ENCODE measurements around the gene C17orf67. TPM values are rescaled to one million over a fixed set of nuclear protein-coding genes. Genes with fewer than 3 reads are reported as not detected.

C17orf67 gene, protein sequence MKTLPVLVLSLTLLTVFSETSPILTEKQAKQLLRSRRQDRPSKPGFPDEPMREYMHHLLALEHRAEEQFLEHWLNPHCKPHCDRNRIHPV
- 1.0 TPM for total RNA-seq

DNA sequence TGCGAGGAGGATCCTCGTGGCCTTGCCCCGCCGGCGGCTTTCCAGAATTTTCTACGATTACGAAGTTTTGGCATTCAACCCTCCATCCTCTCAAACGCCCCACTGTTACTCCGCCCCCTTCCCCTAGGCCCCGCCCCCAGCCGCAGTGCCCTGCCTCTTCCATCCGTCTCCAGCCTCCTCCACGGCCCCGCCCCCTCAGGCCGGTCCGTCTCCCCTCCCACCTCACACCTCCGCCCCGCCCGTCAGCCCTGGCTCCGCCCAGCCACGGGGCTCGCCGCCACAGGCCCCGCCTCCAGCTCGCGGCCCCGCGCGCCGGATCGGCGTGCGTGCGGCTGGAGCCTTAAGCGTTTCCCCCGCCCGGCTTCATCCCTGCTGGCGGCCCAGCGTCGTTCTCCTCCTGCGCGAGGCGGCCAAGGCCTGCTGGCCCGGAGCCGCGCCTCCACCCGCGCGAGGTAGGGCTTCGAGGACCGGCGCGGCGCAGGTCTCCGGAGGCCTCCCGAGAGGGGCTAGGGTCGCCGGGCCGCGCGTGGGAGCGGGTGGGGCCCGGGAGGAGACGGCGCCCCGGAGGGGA lies at the start of gene C17orf67, which contains the start of gene DGKE:
C17orf67 (minus strand) TSS at position 112 of the 571 bp plus-strand sequence. CDS start 18,110 bp downstream, outside the sequence.
DGKE (plus strand) TSS at position 343 of the 571 bp plus-strand sequence. CDS start 645 bp downstream, outside the sequence.
- peak within 1 kb of the TSS; percentile 60 to 76 (median 74) for H3K9ac ChIP-seq (ENCODE audit: low read depth in 1 of 3, low read length in 3 of 3)
- no peaks in the 10 kb centered on the region for H3K36me3 ChIP-seq (ENCODE audit: control insufficient read depth in 3 of 3, insufficient read depth in 3 of 3, low read length in 3 of 3)
- no peaks in the 10 kb centered on the region for H3K9me3 ChIP-seq (ENCODE audit: control insufficient read depth in 3 of 3, low read length in 3 of 3)
- H3K27ac ChIP-seq (ENCODE audit: low read depth, low read length), result no peak within 1 kb of the TSS
- H3K27me3 ChIP-seq (ENCODE audit: control insufficient read depth in 3 of 3, insufficient read depth in 3 of 3, low read length in 3 of 3), result peaks cover 0 to 10% (median 7%) of the 10 kb centered on the region in 3 donors
- peaks cover 12 to 22% (median 17%) of the 10 kb centered on the region in 3 donors for H3K4me1 ChIP-seq (ENCODE audit: control insufficient read depth in 3 of 3, insufficient read depth in 3 of 3, low read length in 3 of 3)
- peak within 1 kb of the TSS; percentile 72 to 79 (median 78) for H3K4me3 ChIP-seq (ENCODE audit: low read length in 3 of 3)

DNA sequence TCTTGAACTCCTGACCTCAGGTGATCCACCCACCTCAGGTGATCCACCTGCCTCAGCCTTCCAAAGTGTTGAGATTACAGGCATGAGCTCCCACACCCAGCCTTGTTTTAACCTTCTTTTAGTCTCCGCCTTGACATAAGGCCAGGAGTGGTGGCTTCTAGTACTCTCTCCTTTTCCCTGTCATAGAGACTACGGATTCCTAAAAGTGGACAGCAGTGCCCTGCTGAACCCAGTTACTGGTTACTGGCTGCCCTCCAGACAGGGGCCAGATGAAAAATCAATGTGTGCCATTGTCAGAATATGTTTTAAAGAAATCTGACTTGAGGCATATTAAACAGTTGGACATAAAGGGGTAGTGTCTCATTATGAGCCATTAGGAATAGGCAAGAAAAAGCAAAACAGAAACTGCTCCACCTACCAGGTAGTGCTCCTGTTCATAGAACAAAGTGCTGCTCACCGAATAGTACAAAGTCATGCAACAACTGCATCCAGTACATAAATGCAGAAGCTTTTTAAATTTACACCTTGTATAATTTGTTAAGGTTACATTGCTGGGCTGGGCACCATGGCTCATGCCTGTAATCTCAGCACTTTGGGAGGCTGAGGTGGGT lies 48.1 kb upstream of the C17orf67 start:
- peaks cover 0 to 10% (median 2%) of the 10 kb centered on the region in 3 donors for H3K4me1 ChIP-seq (ENCODE audit: control insufficient read depth in 3 of 3, insufficient read depth in 3 of 3, low read length in 3 of 3)
- no peak overlapping the region for H3K4me3 ChIP-seq (ENCODE audit: low read length in 3 of 3)
- no peaks in the 10 kb centered on the region for H3K27me3 ChIP-seq (ENCODE audit: control insufficient read depth in 3 of 3, insufficient read depth in 3 of 3, low read length in 3 of 3)
- H3K27ac ChIP-seq (ENCODE audit: low read depth, low read length), result no peak overlapping the region
- H3K9ac ChIP-seq (ENCODE audit: low read depth in 1 of 3, low read length in 3 of 3), result peak overlapping the region in 1 of 3 donors; percentile 33
- H3K9me3 ChIP-seq (ENCODE audit: control insufficient read depth in 3 of 3, low read length in 3 of 3), result no peaks in the 10 kb centered on the region
- peaks cover 0 to 5% (median 0%) of the 10 kb centered on the region in 3 donors for H3K36me3 ChIP-seq (ENCODE audit: control insufficient read depth in 3 of 3, insufficient read depth in 3 of 3, low read length in 3 of 3)

DNA sequence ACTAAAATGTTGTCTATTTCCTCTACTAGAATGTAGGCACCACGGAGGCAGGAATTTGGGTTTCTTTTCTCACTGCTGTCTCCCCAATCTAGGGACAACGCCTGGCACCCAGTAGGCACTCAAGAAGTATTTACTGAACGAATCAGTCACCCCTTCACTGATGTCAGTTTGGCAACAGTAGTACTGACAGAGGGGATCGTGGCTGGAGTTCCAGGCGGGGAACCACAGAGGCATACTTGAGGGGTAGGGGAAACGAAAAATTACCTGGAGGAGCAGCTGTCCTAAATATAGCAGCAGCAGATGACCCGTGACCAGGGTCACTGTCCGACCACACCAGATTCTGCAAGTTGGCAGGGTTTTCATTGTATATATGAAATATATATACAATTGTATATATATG lies 46.9 kb upstream of the C17orf67 start:
- H3K9ac ChIP-seq (ENCODE audit: low read depth in 1 of 3, low read length in 3 of 3), result no peak overlapping the region
- no peak overlapping the region for H3K4me3 ChIP-seq (ENCODE audit: low read length in 3 of 3)
- peaks cover 0 to 10% (median 2%) of the 10 kb centered on the region in 3 donors for H3K4me1 ChIP-seq (ENCODE audit: control insufficient read depth in 3 of 3, insufficient read depth in 3 of 3, low read length in 3 of 3)
- H3K27me3 ChIP-seq (ENCODE audit: control insufficient read depth in 3 of 3, insufficient read depth in 3 of 3, low read length in 3 of 3), result no peaks in the 10 kb centered on the region
- no peak overlapping the region for H3K27ac ChIP-seq (ENCODE audit: low read depth, low read length)
- H3K9me3 ChIP-seq (ENCODE audit: control insufficient read depth in 3 of 3, low read length in 3 of 3), result no peaks in the 10 kb centered on the region
- H3K36me3 ChIP-seq (ENCODE audit: control insufficient read depth in 3 of 3, insufficient read depth in 3 of 3, low read length in 3 of 3), result peaks cover 0 to 3% (median 0%) of the 10 kb centered on the region in 3 donors

DNA sequence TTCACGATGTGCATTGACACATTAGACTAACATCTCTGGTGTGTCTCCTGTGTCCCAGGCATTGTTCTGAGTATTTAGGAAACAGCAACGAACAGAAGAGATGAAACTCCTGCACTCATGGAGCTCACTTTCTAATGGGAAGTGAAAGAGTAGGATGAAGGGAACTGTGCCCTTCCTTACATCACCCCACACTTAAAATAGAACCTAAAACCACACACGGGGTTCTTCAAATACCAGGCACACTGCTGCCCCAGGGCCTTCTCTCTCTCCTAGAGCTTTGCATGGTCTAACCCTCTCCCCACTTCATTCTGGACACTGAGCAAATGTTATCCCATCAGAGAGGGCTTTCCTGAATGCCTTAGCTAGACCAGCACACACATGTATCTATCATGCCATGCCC lies 46.4 kb upstream of the C17orf67 start:
- no peaks in the 10 kb centered on the region for H3K9me3 ChIP-seq (ENCODE audit: control insufficient read depth in 3 of 3, low read length in 3 of 3)
- H3K9ac ChIP-seq (ENCODE audit: low read depth in 1 of 3, low read length in 3 of 3), result no peak overlapping the region
- H3K36me3 ChIP-seq (ENCODE audit: control insufficient read depth in 3 of 3, insufficient read depth in 3 of 3, low read length in 3 of 3), result peaks cover 0 to 3% (median 0%) of the 10 kb centered on the region in 3 donors
- H3K27ac ChIP-seq (ENCODE audit: low read depth, low read length), result no peak overlapping the region
- no peaks in the 10 kb centered on the region for H3K27me3 ChIP-seq (ENCODE audit: control insufficient read depth in 3 of 3, insufficient read depth in 3 of 3, low read length in 3 of 3)
- H3K4me1 ChIP-seq (ENCODE audit: control insufficient read depth in 3 of 3, insufficient read depth in 3 of 3, low read length in 3 of 3), result peaks cover 0 to 10% (median 2%) of the 10 kb centered on the region in 3 donors
- H3K4me3 ChIP-seq (ENCODE audit: low read length in 3 of 3), result no peak overlapping the region

DNA sequence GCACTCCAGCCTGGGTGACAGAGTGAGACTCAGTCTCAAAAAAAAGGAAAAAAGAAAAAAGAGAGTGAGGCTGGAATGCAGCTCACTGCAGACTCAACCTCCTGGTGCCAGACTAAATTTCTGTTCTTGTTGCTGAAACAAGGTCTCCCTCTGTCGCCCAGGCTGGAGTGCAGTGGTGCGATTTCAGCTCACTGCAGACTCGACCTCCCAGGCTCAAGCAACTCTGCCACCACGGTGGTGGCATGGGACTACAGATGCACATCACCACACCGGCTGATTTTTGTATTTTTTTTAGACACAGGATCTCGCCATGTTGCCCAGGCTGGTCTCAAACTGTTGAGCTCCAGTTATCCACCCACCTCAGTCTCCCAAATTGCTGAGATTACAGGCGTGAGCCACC lies 45.6 kb upstream of the C17orf67 start:
- H3K36me3 ChIP-seq (ENCODE audit: control insufficient read depth in 3 of 3, insufficient read depth in 3 of 3, low read length in 3 of 3), result peaks cover 0 to 3% (median 0%) of the 10 kb centered on the region in 3 donors
- no peaks in the 10 kb centered on the region for H3K9me3 ChIP-seq (ENCODE audit: control insufficient read depth in 3 of 3, low read length in 3 of 3)
- H3K27me3 ChIP-seq (ENCODE audit: control insufficient read depth in 3 of 3, insufficient read depth in 3 of 3, low read length in 3 of 3), result no peaks in the 10 kb centered on the region
- no peak overlapping the region for H3K27ac ChIP-seq (ENCODE audit: low read depth, low read length)
- H3K4me3 ChIP-seq (ENCODE audit: low read length in 3 of 3), result no peak overlapping the region
- no peak overlapping the region for H3K9ac ChIP-seq (ENCODE audit: low read depth in 1 of 3, low read length in 3 of 3)
- H3K4me1 ChIP-seq (ENCODE audit: control insufficient read depth in 3 of 3, insufficient read depth in 3 of 3, low read length in 3 of 3), result peaks cover 0 to 10% (median 2%) of the 10 kb centered on the region in 3 donors

DNA sequence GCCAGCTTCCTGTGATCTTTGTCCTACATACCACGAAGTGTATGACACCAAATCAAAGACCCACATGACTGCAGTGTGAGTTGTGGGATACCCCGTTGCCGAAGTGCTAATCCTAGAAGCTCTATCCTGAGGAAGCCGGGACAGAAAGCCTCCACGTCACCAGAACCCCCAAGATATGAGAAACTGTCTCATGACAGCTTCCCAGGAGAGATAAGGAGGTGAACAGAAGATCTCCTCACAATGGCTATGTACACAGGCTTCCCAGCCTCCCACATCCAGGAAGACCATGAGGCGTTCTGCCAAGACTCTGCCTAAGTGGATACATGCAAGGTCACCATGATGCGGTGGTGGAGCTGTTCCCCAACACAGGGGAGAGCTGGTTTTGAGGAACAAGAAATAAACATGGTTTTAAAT lies 43.1 kb upstream of the C17orf67 start:
- Histone ChIP-seq H3K4me1 (ENCODE audit: control insufficient read depth in 3 of 3, insufficient read depth in 3 of 3, low read length in 3 of 3) (peaks cover 0 to 10% (median 2%) of the 10 kb centered on the region in 3 donors), H3K9ac (ENCODE audit: low read depth in 1 of 3, low read length in 3 of 3) (no peak overlapping the region), H3K9me3 (ENCODE audit: control insufficient read depth in 3 of 3, low read length in 3 of 3) (no peaks in the 10 kb centered on the region), H3K27ac (ENCODE audit: low read depth, low read length) (no peak overlapping the region), H3K36me3 (ENCODE audit: control insufficient read depth in 3 of 3, insufficient read depth in 3 of 3, low read length in 3 of 3) (peaks cover 0 to 2% (median 0%) of the 10 kb centered on the region in 3 donors), H3K4me3 (ENCODE audit: low read length in 3 of 3) (no peak overlapping the region), H3K27me3 (ENCODE audit: control insufficient read depth in 3 of 3, insufficient read depth in 3 of 3, low read length in 3 of 3) (no peaks in the 10 kb centered on the region)

DNA sequence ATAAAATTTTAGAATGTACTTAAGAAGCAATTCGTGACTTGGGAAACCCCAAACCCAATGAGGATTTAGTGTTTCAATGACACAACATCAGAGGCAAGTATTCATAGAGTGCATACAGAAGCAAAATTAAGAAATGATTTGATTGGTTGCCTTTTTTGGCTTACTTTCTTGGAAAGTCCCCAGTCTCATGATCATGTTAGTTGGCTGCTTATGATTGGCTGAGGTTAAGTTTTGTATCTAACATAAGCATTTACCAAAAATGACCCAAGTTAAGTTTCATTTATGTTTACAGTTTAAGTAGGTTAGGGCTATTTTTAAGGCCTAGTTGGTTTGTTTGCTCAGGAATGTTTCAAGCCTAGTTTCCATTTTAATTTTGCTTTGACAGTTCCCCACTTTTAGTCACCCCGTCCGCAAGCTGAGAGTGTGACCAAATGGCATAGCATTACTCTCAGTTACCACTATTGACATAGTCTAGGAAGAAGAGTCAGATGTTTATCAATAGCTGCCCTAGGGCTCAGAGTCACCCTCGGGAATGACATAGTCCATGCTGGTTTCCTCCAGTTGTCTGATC lies 36.4 kb upstream of the C17orf67 start:
- Histone ChIP-seq H3K4me1 (ENCODE audit: control insufficient read depth in 3 of 3, insufficient read depth in 3 of 3, low read length in 3 of 3) (no peaks in the 10 kb centered on the region), H3K27ac (ENCODE audit: low read depth, low read length) (no peak overlapping the region), H3K4me3 (ENCODE audit: low read length in 3 of 3) (no peak overlapping the region), H3K9me3 (ENCODE audit: control insufficient read depth in 3 of 3, low read length in 3 of 3) (no peaks in the 10 kb centered on the region), H3K36me3 (ENCODE audit: control insufficient read depth in 3 of 3, insufficient read depth in 3 of 3, low read length in 3 of 3) (no peaks in the 10 kb centered on the region), H3K27me3 (ENCODE audit: control insufficient read depth in 3 of 3, insufficient read depth in 3 of 3, low read length in 3 of 3) (no peaks in the 10 kb centered on the region), H3K9ac (ENCODE audit: low read depth in 1 of 3, low read length in 3 of 3) (no peak overlapping the region)

DNA sequence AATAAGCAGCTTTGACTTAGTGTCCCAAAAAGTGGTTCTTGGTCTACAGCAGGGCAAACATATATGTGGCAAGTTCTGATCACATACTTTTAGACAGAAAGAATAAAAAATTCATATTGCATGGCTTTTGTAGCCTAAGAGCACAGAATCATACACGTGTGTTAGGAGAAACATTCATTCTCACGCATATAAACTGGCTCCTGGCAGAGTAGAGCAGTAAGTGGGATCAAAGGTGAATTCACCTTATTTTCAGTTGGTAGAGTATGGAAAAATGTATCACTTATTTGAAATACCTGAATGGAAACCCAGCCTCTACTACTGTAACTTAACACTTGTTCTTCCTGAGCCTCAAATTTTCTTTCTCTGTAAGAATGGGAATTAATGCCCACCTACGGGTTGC lies 35.0 kb upstream of the C17orf67 start:
- H3K9ac ChIP-seq (ENCODE audit: low read depth in 1 of 3, low read length in 3 of 3), result no peak overlapping the region
- H3K4me1 ChIP-seq (ENCODE audit: control insufficient read depth in 3 of 3, insufficient read depth in 3 of 3, low read length in 3 of 3), result no peaks in the 10 kb centered on the region
- H3K4me3 ChIP-seq (ENCODE audit: low read length in 3 of 3), result no peak overlapping the region
- H3K27me3 ChIP-seq (ENCODE audit: control insufficient read depth in 3 of 3, insufficient read depth in 3 of 3, low read length in 3 of 3), result no peaks in the 10 kb centered on the region
- no peaks in the 10 kb centered on the region for H3K9me3 ChIP-seq (ENCODE audit: control insufficient read depth in 3 of 3, low read length in 3 of 3)
- H3K36me3 ChIP-seq (ENCODE audit: control insufficient read depth in 3 of 3, insufficient read depth in 3 of 3, low read length in 3 of 3), result no peaks in the 10 kb centered on the region
- no peak overlapping the region for H3K27ac ChIP-seq (ENCODE audit: low read depth, low read length)

DNA sequence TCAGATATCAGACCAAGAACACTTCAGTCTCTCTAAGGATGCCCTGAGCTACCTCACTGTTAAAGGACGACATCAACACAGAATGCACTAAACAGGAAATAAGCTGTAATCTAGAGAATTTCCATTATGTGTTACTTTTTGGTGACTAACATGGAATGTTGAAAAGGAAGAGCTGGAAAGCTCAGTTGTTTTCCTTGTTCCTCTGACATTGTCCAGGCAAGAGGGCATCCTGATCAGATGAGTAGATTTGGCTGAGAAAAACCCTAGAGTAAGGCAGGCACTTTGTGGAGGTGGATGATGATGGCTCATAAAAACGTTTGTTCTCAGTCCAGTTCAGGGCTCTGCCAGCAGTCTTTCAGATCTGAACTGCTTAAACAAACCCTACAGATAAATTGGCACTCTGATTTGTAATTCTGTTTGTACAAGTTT lies 34.2 kb upstream of the C17orf67 start:
- H3K9me3 ChIP-seq (ENCODE audit: control insufficient read depth in 3 of 3, low read length in 3 of 3), result no peaks in the 10 kb centered on the region
- H3K27me3 ChIP-seq (ENCODE audit: control insufficient read depth in 3 of 3, insufficient read depth in 3 of 3, low read length in 3 of 3), result no peaks in the 10 kb centered on the region
- no peak overlapping the region for H3K27ac ChIP-seq (ENCODE audit: low read depth, low read length)
- H3K9ac ChIP-seq (ENCODE audit: low read depth in 1 of 3, low read length in 3 of 3), result no peak overlapping the region
- H3K36me3 ChIP-seq (ENCODE audit: control insufficient read depth in 3 of 3, insufficient read depth in 3 of 3, low read length in 3 of 3), result no peaks in the 10 kb centered on the region
- H3K4me1 ChIP-seq (ENCODE audit: control insufficient read depth in 3 of 3, insufficient read depth in 3 of 3, low read length in 3 of 3), result no peaks in the 10 kb centered on the region
- H3K4me3 ChIP-seq (ENCODE audit: low read length in 3 of 3), result no peak overlapping the region

DNA sequence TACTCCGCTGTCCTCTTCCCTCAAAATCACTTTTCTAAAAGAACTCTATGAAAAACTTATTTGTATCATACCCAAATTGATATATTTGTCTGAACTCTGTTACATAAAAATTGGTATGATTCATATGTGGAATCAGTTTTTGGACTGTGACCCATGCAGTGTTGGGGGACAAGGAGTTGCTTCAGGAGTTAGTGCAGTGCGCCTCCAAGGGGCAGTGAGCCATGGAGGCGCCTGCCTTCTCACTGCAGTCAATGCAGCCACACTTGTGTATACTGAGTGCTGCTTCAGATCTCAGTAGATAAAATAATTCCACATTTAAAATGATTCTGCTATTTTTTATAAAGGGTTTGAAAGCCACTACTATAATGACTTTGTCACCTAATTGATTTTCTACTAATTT lies 32.8 kb upstream of the C17orf67 start:
- Histone ChIP-seq H3K4me1 (ENCODE audit: control insufficient read depth in 3 of 3, insufficient read depth in 3 of 3, low read length in 3 of 3) (no peaks in the 10 kb centered on the region), H3K4me3 (ENCODE audit: low read length in 3 of 3) (no peak overlapping the region), H3K9me3 (ENCODE audit: control insufficient read depth in 3 of 3, low read length in 3 of 3) (no peaks in the 10 kb centered on the region), H3K27me3 (ENCODE audit: control insufficient read depth in 3 of 3, insufficient read depth in 3 of 3, low read length in 3 of 3) (no peaks in the 10 kb centered on the region), H3K36me3 (ENCODE audit: control insufficient read depth in 3 of 3, insufficient read depth in 3 of 3, low read length in 3 of 3) (peaks cover 0 to 5% (median 3%) of the 10 kb centered on the region in 3 donors), H3K9ac (ENCODE audit: low read depth in 1 of 3, low read length in 3 of 3) (no peak overlapping the region), H3K27ac (ENCODE audit: low read depth, low read length) (no peak overlapping the region)
